ENCODE measurements around the gene NME9. TPM values are rescaled to one million over a fixed set of nuclear protein-coding genes. Genes with fewer than 3 reads are reported as not detected.
"Not testable (repeated sequence)": the region's sequence is repeated elsewhere in the genome, so short reads cannot be mapped to it uniquely, and the experiment has no call there.

Gene NME9, protein sequence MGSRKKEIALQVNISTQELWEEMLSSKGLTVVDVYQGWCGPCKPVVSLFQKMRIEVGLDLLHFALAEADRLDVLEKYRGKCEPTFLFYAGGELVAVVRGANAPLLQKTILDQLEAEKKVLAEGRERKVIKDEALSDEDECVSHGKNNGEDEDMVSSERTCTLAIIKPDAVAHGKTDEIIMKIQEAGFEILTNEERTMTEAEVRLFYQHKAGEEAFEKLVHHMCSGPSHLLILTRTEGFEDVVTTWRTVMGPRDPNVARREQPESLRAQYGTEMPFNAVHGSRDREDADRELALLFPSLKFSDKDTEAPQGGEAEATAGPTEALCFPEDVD
- not detected in 2 replicates for total RNA-seq

DNA sequence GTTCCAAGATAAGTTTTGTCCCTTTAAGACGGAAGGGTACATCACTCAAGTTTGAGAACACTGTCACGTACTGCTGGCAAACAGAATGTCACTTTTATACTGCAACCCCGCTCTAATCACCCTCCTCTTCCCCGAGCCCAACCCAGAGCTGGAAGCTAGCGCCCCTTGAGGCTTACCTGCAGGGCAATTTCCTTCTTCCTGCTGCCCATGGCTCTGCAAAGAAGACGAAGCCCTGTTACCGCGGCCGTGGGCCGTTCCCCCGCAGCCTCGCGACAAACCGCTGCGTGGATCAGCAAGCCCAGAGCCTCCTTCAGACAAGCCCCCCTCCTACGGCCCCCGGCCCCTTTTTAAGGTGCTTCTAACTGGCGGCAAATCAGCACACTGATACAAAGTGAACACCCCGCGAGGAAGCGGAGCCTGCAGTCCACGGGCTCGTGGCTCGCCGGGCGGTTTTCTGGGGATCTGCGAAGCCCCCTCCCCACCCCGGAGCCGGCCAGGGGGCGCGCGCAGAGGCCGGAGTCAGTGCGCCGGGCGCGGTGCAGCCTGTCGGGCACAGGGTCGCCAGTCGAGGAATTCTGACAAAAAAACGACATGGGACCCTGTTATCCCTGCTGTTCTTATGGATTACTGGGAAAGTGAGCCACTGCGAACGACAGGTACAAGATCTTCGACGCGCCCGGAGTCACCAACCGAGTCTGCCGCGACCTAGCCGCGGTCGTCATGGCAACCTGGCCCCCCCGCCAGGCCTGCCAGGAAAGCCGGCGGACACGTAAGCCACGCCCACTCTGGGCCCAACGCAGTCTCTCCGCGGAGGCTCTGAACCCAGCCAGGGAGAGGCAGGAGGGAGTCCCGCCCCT lies at the start of gene NME9:
Gene NME9, minus strand, starts transcription at position 725 of the 857 bp plus-strand sequence. Its CDS starts 516 bp downstream, at position 209.
- peak; percentile 52 for DNase-seq (ENCODE audit: low read depth, low spot score)

- no peak for DNase-seq (ENCODE audit: low read depth, low spot score)
Measured at GRCh38 chr3:138378990-138379389, 49.3 kb upstream of the NME9 start.

GRCh38 chr3:138378331-138378730 lies 48.7 kb upstream of the NME9 start:
- DNase-seq (ENCODE audit: low read depth, low spot score) = no peak

DNA sequence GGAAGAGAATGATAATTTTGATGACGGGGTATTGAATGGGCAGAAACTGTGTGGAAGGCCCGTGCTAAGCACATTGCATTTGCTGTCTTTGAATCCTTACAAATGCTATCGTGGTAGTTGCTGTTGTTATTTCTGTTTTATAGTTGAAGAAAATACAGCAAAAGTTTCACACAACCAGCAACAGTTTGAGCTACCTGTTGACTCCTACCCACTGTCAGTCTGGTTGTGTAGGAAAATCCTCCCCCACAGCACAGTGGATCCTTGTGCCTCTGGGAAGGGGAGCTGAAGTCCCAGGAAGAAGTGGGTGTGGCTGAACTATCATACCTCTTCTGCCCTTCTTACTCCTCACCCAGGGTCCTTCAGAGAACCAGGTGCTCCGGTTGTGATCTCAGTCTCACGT lies 48.2 kb upstream of the NME9 start:
- no peak for DNase-seq (ENCODE audit: low read depth, low spot score)

- DNase-seq (ENCODE audit: low read depth, low spot score) = not testable (repeated sequence)
Measured at GRCh38 chr3:138377212-138377611, 47.6 kb upstream of the NME9 start.

DNA sequence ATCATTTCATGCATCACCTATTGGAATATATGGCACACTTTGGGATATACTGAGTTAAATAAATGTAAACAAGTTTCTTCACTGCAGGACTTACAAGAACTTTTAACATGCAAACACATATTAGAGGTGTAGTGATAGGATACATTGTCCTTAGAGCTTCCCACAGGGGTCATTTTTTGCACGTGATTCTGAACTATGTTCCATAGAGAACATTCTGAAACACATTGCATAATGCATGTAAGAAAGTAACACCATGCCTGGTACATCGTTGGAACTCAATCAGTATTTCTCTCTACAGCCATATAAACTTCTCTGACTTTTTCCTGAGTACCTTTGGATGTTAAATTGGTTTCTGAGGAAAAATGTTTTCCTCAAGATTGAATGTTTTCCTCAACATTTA lies 47.0 kb upstream of the NME9 start:
- no peak for DNase-seq (ENCODE audit: low read depth, low spot score)

DNA sequence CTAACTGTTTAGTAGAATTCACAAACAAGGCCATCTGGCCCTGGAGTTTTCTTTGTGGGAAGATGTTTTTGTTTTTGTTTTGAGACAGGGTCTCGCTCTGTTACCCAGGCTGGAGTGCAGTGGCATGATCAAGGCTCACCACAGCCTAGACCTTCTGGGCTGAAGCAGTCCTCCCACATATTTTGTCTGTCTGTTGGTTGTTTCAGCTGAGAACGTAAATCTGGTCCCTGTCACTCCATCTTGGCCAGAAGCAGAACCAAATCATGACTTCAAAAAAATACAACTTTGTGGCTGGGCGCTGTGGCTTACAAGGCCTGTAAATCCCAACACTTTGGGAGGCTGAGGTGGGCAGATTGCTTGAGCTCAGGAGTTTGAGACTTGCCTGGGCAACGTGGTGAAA lies 45.8 kb upstream of the NME9 start:
- DNase-seq (ENCODE audit: low read depth, low spot score) = no peak

GRCh38 chr3:138374573-138375134 lies 45.0 kb upstream of the NME9 start:
- DNase-seq (ENCODE audit: low read depth, low spot score) = no peak

DNA sequence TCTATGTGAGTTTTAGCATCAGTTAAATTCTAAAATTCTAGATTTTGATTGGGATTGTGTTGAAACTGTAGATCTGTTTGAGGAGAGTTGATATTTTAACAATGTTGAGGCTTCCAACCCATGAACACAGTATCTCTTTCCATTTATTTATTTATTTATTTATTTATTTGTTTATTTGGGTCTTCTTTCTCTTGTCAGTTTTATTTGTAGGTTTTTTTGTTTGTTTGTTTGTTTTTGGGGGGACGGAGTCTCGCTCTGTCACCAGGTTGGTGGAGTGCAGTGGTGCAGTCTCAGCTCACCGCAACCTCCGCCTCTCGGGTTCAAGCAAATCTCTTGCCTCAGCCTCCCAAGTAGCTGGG lies 44.1 kb upstream of the NME9 start:
- no peak for DNase-seq (ENCODE audit: low read depth, low spot score)

- DNase-seq (ENCODE audit: low read depth, low spot score) = no peak
Measured at GRCh38 chr3:138373087-138373735, 43.6 kb upstream of the NME9 start.

DNA sequence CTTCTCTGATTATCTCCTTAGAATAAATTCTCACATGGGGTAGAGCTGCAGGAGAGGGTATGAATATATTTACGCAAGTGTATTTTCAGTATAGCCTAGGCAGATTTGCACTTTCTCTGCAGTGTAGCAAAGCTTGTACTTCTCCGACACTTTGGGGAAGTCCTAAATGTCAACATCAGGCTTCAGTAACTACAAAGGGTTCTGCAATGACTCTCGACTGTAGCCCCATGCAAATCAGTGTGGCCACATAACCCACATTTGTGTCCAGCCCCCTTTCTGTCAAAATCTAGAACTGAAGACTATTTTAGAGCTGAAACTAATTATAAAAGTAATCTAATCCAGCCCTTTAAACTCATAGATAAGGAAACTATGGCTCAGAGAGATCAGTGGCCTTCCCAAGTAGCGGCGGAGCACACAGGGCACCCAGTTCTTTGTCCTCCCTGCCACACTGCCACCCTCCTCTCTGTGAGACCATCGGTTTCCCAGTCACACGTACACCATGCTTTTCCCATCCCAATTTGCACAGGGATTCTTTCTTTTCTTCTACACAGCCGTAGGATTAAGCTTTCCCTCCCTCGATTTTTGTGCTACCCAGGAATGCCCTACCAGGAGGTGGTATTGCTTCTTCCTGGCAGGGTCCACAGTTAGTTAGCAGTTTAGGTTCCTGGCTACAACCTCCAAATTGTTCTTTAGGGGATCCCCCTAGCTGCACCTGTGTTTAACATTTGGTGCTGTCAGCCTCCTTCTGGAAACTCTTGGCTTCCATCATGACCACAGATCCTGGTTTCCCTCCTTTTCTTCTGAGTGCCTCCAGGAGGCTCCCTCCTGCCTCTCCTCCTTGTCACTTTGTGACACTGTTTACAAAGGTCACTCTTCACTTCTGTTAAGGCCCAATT lies 41.7 kb upstream of the NME9 start:
- DNase-seq (ENCODE audit: low read depth, low spot score) = no peak

DNA sequence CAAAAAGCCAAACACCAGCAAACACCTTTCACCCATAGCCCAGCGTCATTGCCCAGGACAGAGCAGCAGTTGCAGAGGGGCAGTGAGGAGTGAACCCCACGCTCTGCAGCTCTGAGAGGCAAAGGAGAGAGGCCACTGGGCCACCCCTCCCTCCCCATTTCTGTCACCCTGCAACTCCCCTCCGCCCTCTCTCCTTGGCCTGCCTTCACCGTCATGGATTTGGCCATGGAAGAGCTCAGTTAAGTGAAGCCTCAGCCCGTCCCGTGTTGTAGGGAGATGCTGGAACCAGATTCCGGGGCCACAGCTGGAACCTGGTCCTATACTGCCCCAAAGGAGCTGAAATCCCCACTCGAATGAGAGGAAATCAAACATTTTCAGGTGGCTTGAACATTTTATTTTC lies 40.7 kb upstream of the NME9 start:
- DNase-seq (ENCODE audit: low read depth, low spot score) = no peak

- DNase-seq (ENCODE audit: low read depth, low spot score) = no peak
Measured at GRCh38 chr3:138369151-138369900, 39.7 kb upstream of the NME9 start.

DNA sequence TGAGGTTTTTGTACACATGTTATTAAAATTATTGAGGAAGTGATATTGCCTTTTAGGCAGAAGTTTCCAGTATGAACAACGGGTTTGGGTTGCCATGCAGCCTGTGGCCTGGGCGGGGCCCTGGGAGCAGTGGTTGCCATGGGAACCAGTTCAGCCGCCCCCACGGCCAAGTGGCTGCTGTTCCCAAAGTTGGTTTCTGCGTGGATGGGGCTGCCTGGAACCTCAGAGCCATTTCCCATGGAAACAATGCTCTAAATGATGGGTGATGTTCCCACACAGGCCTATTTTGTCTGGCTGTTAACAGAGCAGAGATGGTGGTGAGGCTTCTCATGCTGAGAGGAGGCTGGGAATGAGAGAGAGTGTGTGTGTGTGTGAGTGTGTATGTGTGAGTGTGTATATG lies 38.3 kb upstream of the NME9 start:
- DNase-seq (ENCODE audit: low read depth, low spot score) = no peak

GRCh38 chr3:138367326-138367850 lies 37.7 kb upstream of the NME9 start:
- DNase-seq (ENCODE audit: low read depth, low spot score) = no peak

- no peak for DNase-seq (ENCODE audit: low read depth, low spot score)
Measured at GRCh38 chr3:138366006-138366759, 36.5 kb upstream of the NME9 start.

GRCh38 chr3:138365253-138365555 lies 35.6 kb upstream of the NME9 start:
- DNase-seq (ENCODE audit: low read depth, low spot score) = no peak

GRCh38 chr3:138364356-138365252 lies 35.0 kb upstream of the NME9 start:
- no peak for DNase-seq (ENCODE audit: low read depth, low spot score)
